Kidney (tissue), 14 donors: ENCODE results near the gene ADCK1. TPM values are rescaled to one million over a fixed set of nuclear protein-coding genes. Genes with fewer than 3 reads are reported as not detected.
A peak's percentile ranks its signal among the peaks of the same experiment; 100 is the strongest.

Experiments
- DNase-seq, 5 donors: peaks; one replicate each; pipeline ENCODE4 v3.0.0-alpha.2; 2013 to 2020
- FAIRE-seq: peaks from 2 replicates; lab custom pipeline; 2012; peaks lifted over from hg19 to GRCh38; lab: Jason Lieb, UNC
- H3K27ac ChIP-seq, 2 donors: one replicate each; pipeline ENCODE4 v1.7.0; 2013; ENCODE audit warnings: low read depth in 2 of 2, low read length in 2 of 2, inconsistent platforms in 1 of 2
- H3K27me3 ChIP-seq: one replicate; pipeline ENCODE4 v1.7.1; 2013; ENCODE audit warnings: low read length, inconsistent platforms; ENCODE audit not compliant: control insufficient read depth, insufficient read depth
- H3K36me3 ChIP-seq, 3 donors: one replicate each; pipeline versions ENCODE4 v1.7.0 to v1.7.1; 2013; ENCODE audit warnings: low read length in 3 of 3, control low read depth in 1 of 3, inconsistent platforms in 1 of 3; ENCODE audit not compliant: insufficient read depth in 3 of 3, control insufficient read depth in 2 of 3
- H3K4me1 ChIP-seq, 3 donors: one replicate each; pipeline versions ENCODE4 v1.7.0 to v1.7.1; 2013; ENCODE audit warnings: low read length in 3 of 3, inconsistent platforms in 1 of 3, low read depth in 1 of 3; ENCODE audit not compliant: control insufficient read depth in 2 of 3, insufficient read depth in 2 of 3
- H3K4me3 ChIP-seq, 3 donors: one replicate each; pipeline versions ENCODE4 v1.7.0 to v1.8.1; 2013; ENCODE audit warnings: low read length in 3 of 3, control low read depth in 1 of 3, inconsistent platforms in 1 of 3
- H3K9ac ChIP-seq, 3 donors: one replicate each; pipeline versions ENCODE4 v1.7.0 to v1.7.1; 2013; ENCODE audit warnings: low read length in 3 of 3, control low read depth in 1 of 3, inconsistent platforms in 1 of 3
- H3K9me3 ChIP-seq, 3 donors: one replicate each; pipeline versions ENCODE4 v1.7.0 to v1.7.1; 2013; ENCODE audit warnings: low read length in 3 of 3, control low read depth in 1 of 3, inconsistent platforms in 1 of 3; ENCODE audit not compliant: control insufficient read depth in 2 of 3, insufficient read depth in 1 of 3
- intact Hi-C: fragments of 100-400 bp; cut with DNase I; formaldehyde crosslinking; loops from one replicate; pipeline ENCODE4 v1.11.1; 2022
- polyA plus RNA-seq: library from polyadenylated mRNA; stranded (reverse); fragments of 350-450 nt; fragmentation: Illumina TruSeq; extraction: RNeasy Lipid Tissue Mini Kit (QIAGEN cat#74804); gene quantifications from one replicate; pipeline ENCODE4 v1.2.3, GENCODE V29; 2014; ENCODE audit warnings: low read depth, low replicate concordance; ENCODE audit not compliant: insufficient read depth
- total RNA-seq: library from RNA; stranded (reverse); fragmentation: NEBNext Ultra II Directional; extraction: Animal tissue kit (Norgen Biotek cat#: 25700); gene quantifications from one replicate; pipeline ENCODE4 v1.2.1, GENCODE V29; 2021
- TF ChIP-seq, protein P1 (sequence below): IDR thresholded peaks from 3 replicates; pipeline ENCODE4 v1.5.1; 2012; ENCODE audit warnings: mild to moderate bottlenecking, moderate library complexity, borderline replicate concordance; ENCODE audit not compliant: insufficient read depth; ENCODE audit errors: extremely low read depth
- donor health status: control.
- donor health status: control.
- donor health status: control.
- donor health status: control.
- donor health status: control.
- donor health status: DM: yes; HTN: yes; CAD: no.
- donor health status: Normal renal cell carcinoma (clear cell type).

The ADCK1 gene
- total and polyA plus RNA-seq, 2 donors from 2014 or later = 8.0 to 10.3 TPM

DNA sequence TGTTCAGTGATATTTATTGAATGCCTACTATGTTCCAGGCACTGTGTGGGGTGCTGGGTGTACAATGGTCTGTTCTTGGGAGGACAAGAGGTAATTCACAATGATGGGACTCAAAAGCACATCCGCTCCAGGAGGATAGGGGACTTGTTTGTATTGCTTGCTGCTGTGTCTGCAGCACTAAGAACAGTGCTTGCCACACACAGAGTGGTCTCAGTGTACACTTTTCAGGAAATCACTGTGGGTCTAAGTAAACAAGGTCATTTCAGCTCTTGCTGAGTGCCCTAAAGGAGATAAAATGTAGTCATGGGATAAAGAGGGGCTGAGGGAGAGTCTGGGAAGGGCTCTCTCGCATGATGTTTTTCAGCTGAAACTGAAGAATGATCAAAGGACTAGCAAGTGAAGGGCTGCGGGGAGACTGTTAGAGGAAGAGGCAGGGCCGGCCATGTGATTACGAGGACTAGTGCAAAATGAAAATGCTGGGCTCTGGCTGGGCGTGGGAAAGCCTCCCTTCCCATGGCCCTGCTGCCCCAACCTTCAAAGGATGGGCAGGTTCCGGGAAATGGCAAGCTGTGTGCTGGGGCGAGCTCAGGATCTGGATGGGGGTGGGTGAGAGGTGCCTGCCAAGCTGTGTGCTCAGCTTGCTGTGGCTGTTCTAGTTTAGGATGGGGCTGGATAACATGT, 39.1 kb downstream of the ADCK1 start:
- H3K27ac ChIP-seq = no peak overlapping the region
- H3K27me3 ChIP-seq = no peaks in the 10 kb centered on the region
- peaks cover 0 to 2% (median 0%) of the 10 kb centered on the region in 3 donors for H3K36me3 ChIP-seq
- FAIRE-seq = no peak
- no peaks in the 10 kb centered on the region for H3K9me3 ChIP-seq
- peak in 3 of 5 donors; percentile 28 to 57 (median 40) for DNase-seq
- H3K4me3 ChIP-seq = no peak overlapping the region
- TF ChIP-seq, protein P1, sequence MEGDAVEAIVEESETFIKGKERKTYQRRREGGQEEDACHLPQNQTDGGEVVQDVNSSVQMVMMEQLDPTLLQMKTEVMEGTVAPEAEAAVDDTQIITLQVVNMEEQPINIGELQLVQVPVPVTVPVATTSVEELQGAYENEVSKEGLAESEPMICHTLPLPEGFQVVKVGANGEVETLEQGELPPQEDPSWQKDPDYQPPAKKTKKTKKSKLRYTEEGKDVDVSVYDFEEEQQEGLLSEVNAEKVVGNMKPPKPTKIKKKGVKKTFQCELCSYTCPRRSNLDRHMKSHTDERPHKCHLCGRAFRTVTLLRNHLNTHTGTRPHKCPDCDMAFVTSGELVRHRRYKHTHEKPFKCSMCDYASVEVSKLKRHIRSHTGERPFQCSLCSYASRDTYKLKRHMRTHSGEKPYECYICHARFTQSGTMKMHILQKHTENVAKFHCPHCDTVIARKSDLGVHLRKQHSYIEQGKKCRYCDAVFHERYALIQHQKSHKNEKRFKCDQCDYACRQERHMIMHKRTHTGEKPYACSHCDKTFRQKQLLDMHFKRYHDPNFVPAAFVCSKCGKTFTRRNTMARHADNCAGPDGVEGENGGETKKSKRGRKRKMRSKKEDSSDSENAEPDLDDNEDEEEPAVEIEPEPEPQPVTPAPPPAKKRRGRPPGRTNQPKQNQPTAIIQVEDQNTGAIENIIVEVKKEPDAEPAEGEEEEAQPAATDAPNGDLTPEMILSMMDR = no peak
- no peaks in the 10 kb centered on the region for H3K4me1 ChIP-seq
- no peak overlapping the region for H3K9ac ChIP-seq
- intact Hi-C loops = no loop called here

DNA sequence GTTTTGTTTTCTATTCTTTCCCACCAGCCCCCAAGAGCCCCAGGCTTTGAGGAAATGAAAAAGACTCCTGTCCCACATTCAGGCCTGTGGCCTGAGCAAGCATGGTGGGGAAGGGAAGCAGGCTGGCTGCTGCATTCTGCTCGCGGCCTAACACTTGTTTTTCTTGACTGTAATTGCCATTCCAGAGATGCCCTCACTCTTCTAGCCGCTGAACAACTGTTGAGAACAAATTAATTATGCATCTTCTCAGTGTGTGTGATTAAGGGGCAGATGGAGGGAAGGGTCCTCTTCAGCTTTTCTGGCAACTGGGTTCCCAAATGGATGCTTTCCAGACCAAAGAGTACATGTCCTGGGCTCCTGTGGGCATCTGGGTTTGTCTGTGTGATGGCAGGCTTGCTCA, 43.3 kb downstream of the ADCK1 start:
- Histone ChIP-seq H3K4me1 (no peaks in the 10 kb centered on the region), H3K27ac (no peak overlapping the region), H3K4me3 (no peak overlapping the region), H3K36me3 (no peaks in the 10 kb centered on the region), H3K9me3 (no peaks in the 10 kb centered on the region), H3K27me3 (no peaks in the 10 kb centered on the region), H3K9ac (no peak overlapping the region)
- TF ChIP-seq, protein P1 = no peak
- DNase-seq = no peak
- FAIRE-seq = no peak
- intact Hi-C loops = no loop called here

DNA sequence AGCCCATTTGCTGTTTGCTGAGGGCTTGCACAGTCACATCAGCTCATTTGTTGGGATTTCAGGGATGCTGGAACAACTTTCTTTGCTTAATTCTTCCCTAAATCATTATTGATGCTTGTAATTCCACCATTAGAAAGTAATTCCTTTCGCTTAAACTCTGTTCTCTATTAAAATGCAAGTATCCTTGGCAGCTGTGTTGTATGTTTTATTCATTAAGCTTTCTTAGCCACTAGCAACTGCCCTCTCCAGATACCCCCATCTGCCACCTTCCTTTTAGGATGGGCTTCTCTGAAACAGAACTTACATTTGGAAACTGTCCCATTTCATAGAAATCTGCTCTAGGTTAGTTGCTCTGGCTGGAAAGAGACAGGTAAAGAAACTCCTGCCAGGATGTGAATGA, 43.7 kb downstream of the ADCK1 start:
- Histone ChIP-seq H3K36me3 (no peaks in the 10 kb centered on the region), H3K27ac (no peak overlapping the region), H3K4me3 (no peak overlapping the region), H3K9me3 (no peaks in the 10 kb centered on the region), H3K4me1 (no peaks in the 10 kb centered on the region), H3K27me3 (no peaks in the 10 kb centered on the region), H3K9ac (no peak overlapping the region)
- TF ChIP-seq, protein P1 = no peak
- intact Hi-C loops = no loop called here
- no peak for DNase-seq
- FAIRE-seq = no peak

DNA sequence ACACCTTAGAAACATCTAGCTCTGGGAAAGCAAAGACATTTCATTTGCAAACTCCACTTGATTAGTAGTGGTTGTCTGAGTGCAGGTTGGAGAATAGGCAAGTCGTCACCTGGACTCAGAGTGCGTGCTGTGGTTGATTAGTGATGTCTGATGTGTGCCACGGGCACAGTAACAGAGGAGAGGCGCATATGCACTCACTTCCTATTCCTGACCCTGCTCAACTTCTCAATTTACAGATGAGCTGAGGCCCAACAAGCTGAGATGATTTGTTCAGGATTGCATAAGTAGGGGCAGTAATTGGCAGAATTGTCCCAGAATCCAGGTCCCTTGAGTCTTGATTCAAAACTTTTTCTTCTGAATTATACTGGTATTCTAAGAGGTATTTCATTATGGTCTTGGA, 44.9 kb downstream of the ADCK1 start:
- no peaks in the 10 kb centered on the region for H3K27me3 ChIP-seq

More for the DNA sequence above, 44.9 kb downstream of the ADCK1 start:
- no peaks in the 10 kb centered on the region for H3K36me3 ChIP-seq
- intact Hi-C loops = no loop called here
- no peaks in the 10 kb centered on the region for H3K4me1 ChIP-seq
- TF ChIP-seq, protein P1 = no peak
- FAIRE-seq (no peak), DNase-seq (no peak)
- no peaks in the 10 kb centered on the region for H3K9me3 ChIP-seq
- no peak overlapping the region for H3K4me3 ChIP-seq
- H3K27ac ChIP-seq = no peak overlapping the region
- H3K9ac ChIP-seq = no peak overlapping the region
